T-cell (primary cell): ENCODE data around the gene KLB. TPM values are rescaled to one million over a fixed set of nuclear protein-coding genes. Genes with fewer than 3 reads are reported as not detected.
"Not testable (repeated sequence)": the region's sequence is repeated elsewhere in the genome, so short reads cannot be mapped to it uniquely, and the experiment has no call there.

Source experiments
- ATAC-seq, 4 experiments: fragments of 200-7000 bp in 3 of 4; fragments of 150-1000 bp in 1 of 4; cut with Tn5 transposase; replicated peaks in 1 of 4; 1 replicate in 3 of 4; 2 replicates in 1 of 4; pipeline ENCODE4 v1.10.0; 2021; ENCODE audit warnings: moderate library complexity in 3 of 4, mild to moderate bottlenecking in 2 of 4, moderate number of reproducible peaks in 1 of 4
- CTCF ChIA-PET, 2 donors: fragments of 300-600 bp; sonication (Branson Sonifier 250); formaldehyde crosslinking; loops; one replicate each; lab custom pipeline; 2022; ENCODE audit warnings: antibody characterized with exemption in 2 of 2; lab: Charles Lee
- POLR2A ChIA-PET, 2 donors: fragments of 300-600 bp; sonication (Branson Sonifier 250); formaldehyde crosslinking; loops; one replicate each; lab custom pipeline; 2022; ENCODE audit warnings: antibody characterized with exemption in 2 of 2; lab: Charles Lee
- DNase-seq, 35 experiments: peaks; one replicate each; pipeline versions ENCODE4 v3.0.0 to v3.0.0-alpha.2; 2013 to 2023
- H3K27ac ChIP-seq: one replicate; pipeline ENCODE4 v1.5.1; 2013; ENCODE audit warnings: low read length
- H3K27me3 ChIP-seq, 2 experiments: replicated peaks in 1 of 2; 1 replicate in 1 of 2; 2 replicates in 1 of 2; pipeline versions ENCODE4 v1.6.1 to v1.7.0; 2013; ENCODE audit warnings: low read length in 1 of 2, mixed read lengths in 1 of 2; ENCODE audit not compliant: control insufficient read depth in 2 of 2, insufficient read depth in 2 of 2; ENCODE audit errors: extremely low read depth in 1 of 2
- H3K36me3 ChIP-seq, 2 donors: 1 replicate in 1 of 2; 2 replicates in 1 of 2; pipeline versions ENCODE4 v1.6.1 to v1.7.0; 2013; ENCODE audit warnings: low read length in 1 of 2; ENCODE audit not compliant: control insufficient read depth in 2 of 2, insufficient read depth in 1 of 2; ENCODE audit errors: extremely low read depth in 1 of 2
- H3K4me1 ChIP-seq, 2 experiments: 1 replicate in 1 of 2; 2 replicates in 1 of 2; pipeline versions ENCODE4 v1.6.1 to v1.7.0; 2013; ENCODE audit warnings: low read length in 2 of 2, mixed read lengths in 1 of 2; ENCODE audit not compliant: insufficient read depth in 2 of 2, control insufficient read depth in 1 of 2; ENCODE audit errors: extremely low read depth in 1 of 2
- H3K4me3 ChIP-seq, 2 donors: 1 replicate in 1 of 2; 2 replicates in 1 of 2; pipeline versions ENCODE4 v1.5.1 to v1.7.0; 2013; ENCODE audit warnings: mild to moderate bottlenecking in 2 of 2, low read length in 1 of 2, moderate library complexity in 1 of 2; ENCODE audit not compliant: control insufficient read depth in 1 of 2; ENCODE audit errors: extremely low read depth in 1 of 2
- H3K9me3 ChIP-seq: 2 replicates; pipeline ENCODE4 v1.7.0; 2013
- H3K27ac Mint-ChIP-seq, 2 donors: one replicate each; pipeline ENCODE4 v1.8.0; 2020 to 2021; ENCODE audit warnings: mild to moderate bottlenecking in 2 of 2, mixed read lengths in 2 of 2
- H3K27me3 Mint-ChIP-seq, 2 donors: one replicate each; pipeline ENCODE4 v1.8.0; 2021 to 2022; ENCODE audit warnings: mixed read lengths in 2 of 2
- H3K36me3 Mint-ChIP-seq: one replicate; pipeline ENCODE4 v1.8.0; 2021; ENCODE audit warnings: mixed read lengths
- H3K4me1 Mint-ChIP-seq, 3 donors: one replicate each; pipeline ENCODE4 v1.8.0; 2020 to 2022; ENCODE audit warnings: mixed read lengths in 3 of 3, mild to moderate bottlenecking in 1 of 3
- H3K4me3 Mint-ChIP-seq, 3 donors: one replicate each; pipeline ENCODE4 v1.8.0; 2020 to 2022; ENCODE audit warnings: mild to moderate bottlenecking in 3 of 3, mixed read lengths in 3 of 3, moderate library complexity in 3 of 3
- H3K9me3 Mint-ChIP-seq, 3 donors: one replicate each; pipeline ENCODE4 v1.8.0; 2020 to 2022; ENCODE audit warnings: mixed read lengths in 3 of 3
- WGBS: methylation state at CpG from one replicate; pipeline ENCODE4 v1.1.5; 2013; ENCODE audit warnings: missing lambda C conversion rate; ENCODE audit not compliant: insufficient coverage; 5-methylcytosine and 5-hydroxymethylcytosine counted together
- total RNA-seq, 35 experiments: library from RNA in 6 of 35; stranded (reverse) in 6 of 35; fragments of 120-200 nt in 1 of 35; gene quantifications; one replicate each; pipeline versions ENCODE4 v1.2.1 to v1.2.4 and lab custom pipeline; 2013 to 2026

The KLB gene
- total RNA-seq, 5 donors from 2014 or later (not counting 1 experiment from before 2014, with no cell fraction given): 0.06 TPM; not detected in 4

GRCh38 chr4:39365360-39365759 lies 41.4 kb upstream of the KLB start:
- Mint-ChIP-seq H3K36me3 (peaks cover 3% of the 10 kb centered on the region), H3K27ac (peak overlapping the region; percentile 86), H3K4me3 (peak overlapping the region; percentile 90 to 95 (median 91)), H3K4me1 (peaks cover 43 to 50% (median 47%) of the 10 kb centered on the region in 3 donors), H3K9me3 (peaks cover 0 to under 1% (median 0%) of the 10 kb centered on the region in 3 donors), H3K27me3 (no peaks in the 10 kb centered on the region)
- POLR2A ChIA-PET: interaction anchor here (0.5 to 3.1 kb wide), 5 partner anchors 12 to 183 kb away, joined by 4 to 15 read pairs (median 8); no protein-coding TSS in a partner anchor
- no CpG with 5 or more reads among the region's 7 CpGs for WGBS
- CTCF ChIA-PET: interaction anchor here (0.5 to 2.0 kb wide), 8 partner anchors 9 to 688 kb away, joined by 3 to 14 read pairs (median 3); no protein-coding TSS in a partner anchor
- DNase-seq (peak in 1 of 35 experiments; percentile 12), ATAC-seq (no peak)
- Histone ChIP-seq H3K9me3 (no peaks in the 10 kb centered on the region), H3K27me3 (no peaks in the 10 kb centered on the region), H3K4me3 (peak overlapping the region; percentile 85 to 97), H3K4me1 (peaks cover 22 to 23% of the 10 kb centered on the region in 2 experiments), H3K27ac (peak overlapping the region; percentile 69), H3K36me3 (peaks cover 0 to 3% of the 10 kb centered on the region in 2 donors)

GRCh38 chr4:39365830-39366771 lies 40.6 kb upstream of the KLB start, which contains the start of gene RFC1:
RFC1 (minus strand) TSS chr4:39366362; CDS start chr4:39366241, 121 bp downstream.
- ATAC-seq (peak; percentile 94 to 99 (median 98)), DNase-seq (peak; percentile 82 to 98 (median 92))
- H3K4me1 ChIP-seq: peaks cover 22 to 23% of the 10 kb centered on the region in 2 experiments
- ChIA-PET CTCF (interaction anchor here (0.6 to 2.0 kb wide), 5 partner anchors 10 to 125 kb away, joined by 3 to 12 read pairs (median 6); no protein-coding TSS in a partner anchor), POLR2A (interaction anchor here (0.6 to 3.1 kb wide), 8 partner anchors 10 to 91 kb away, joined by 3 to 15 read pairs (median 5); no protein-coding TSS in a partner anchor)
- peaks cover 5% of the 10 kb centered on the region for H3K36me3 Mint-ChIP-seq
- H3K27ac ChIP-seq: peak within 1 kb of the TSS; percentile 69
- 0% methylated on average over 42 of the region's 60 CpGs for WGBS
- H3K27me3 ChIP-seq: no peaks in the 10 kb centered on the region
- peaks cover 0 to 6% (median 0%) of the 10 kb centered on the region in 3 donors for H3K9me3 Mint-ChIP-seq
- peak within 1 kb of the TSS; percentile 85 to 97 for H3K4me3 ChIP-seq
- peak within 1 kb of the TSS; percentile 86 for H3K27ac Mint-ChIP-seq
- peak within 1 kb of the TSS; percentile 90 to 95 (median 91) for H3K4me3 Mint-ChIP-seq
- H3K36me3 ChIP-seq: no peaks in the 10 kb centered on the region
- no peaks in the 10 kb centered on the region for H3K27me3 Mint-ChIP-seq
- H3K9me3 ChIP-seq: no peaks in the 10 kb centered on the region
- peaks cover 43 to 50% (median 47%) of the 10 kb centered on the region in 3 donors for H3K4me1 Mint-ChIP-seq

GRCh38 chr4:39367166-39367565 lies 39.6 kb upstream of the KLB start:
- Histone ChIP-seq H3K27ac (no peak overlapping the region), H3K27me3 (no peaks in the 10 kb centered on the region), H3K4me3 (no peak overlapping the region), H3K4me1 (peaks cover 22 to 23% of the 10 kb centered on the region in 2 experiments), H3K9me3 (no peaks in the 10 kb centered on the region), H3K36me3 (no peaks in the 10 kb centered on the region)
- no peak for ATAC-seq
- POLR2A ChIA-PET: interaction anchor here (1.0 to 3.1 kb wide), 3 partner anchors 12 to 14 kb away, joined by 4 to 15 read pairs (median 5); no protein-coding TSS in a partner anchor
- Mint-ChIP-seq H3K9me3 (peaks cover 0 to 13% (median 1%) of the 10 kb centered on the region in 3 donors), H3K4me1 (peaks cover 37 to 41% (median 40%) of the 10 kb centered on the region in 3 donors), H3K27me3 (no peaks in the 10 kb centered on the region), H3K36me3 (peaks cover 2% of the 10 kb centered on the region), H3K4me3 (peak overlapping the region; percentile 43 to 95 (median 91)), H3K27ac (peak overlapping the region in 1 of 2 donors; percentile 13)
- CTCF ChIA-PET: interaction anchor here in 1 of 2 donors (1.4 kb wide), 1 partner anchor 13 kb away, joined by 12 read pairs; no protein-coding TSS in a partner anchor
- DNase-seq: no peak
- 97% methylated on average over 5 of the region's 6 CpGs for WGBS

GRCh38 chr4:39369301-39369700 lies 37.4 kb upstream of the KLB start:
- no peaks in the 10 kb centered on the region for H3K9me3 ChIP-seq
- H3K4me1 ChIP-seq: peaks cover 12 to 15% of the 10 kb centered on the region in 2 experiments
- Mint-ChIP-seq H3K27me3 (no peaks in the 10 kb centered on the region), H3K36me3 (peaks cover 2% of the 10 kb centered on the region), H3K9me3 (peaks cover 0 to 14% (median 3%) of the 10 kb centered on the region in 3 donors), H3K4me3 (no peak overlapping the region), H3K27ac (no peak overlapping the region), H3K4me1 (peaks cover 18 to 25% (median 20%) of the 10 kb centered on the region in 3 donors)
- no peak for DNase-seq
- ChIA-PET CTCF (interaction anchor here in 1 of 2 donors (0.7 kb wide), 1 partner anchor 265 kb away, joined by 3 read pairs; no protein-coding TSS in a partner anchor), POLR2A (interaction anchor here in 1 of 2 donors (0.6 kb wide), 1 partner anchor 104 kb away, joined by 4 read pairs; no protein-coding TSS in a partner anchor)
- no peak overlapping the region for H3K4me3 ChIP-seq
- no peak for ATAC-seq
- H3K36me3 ChIP-seq: no peaks in the 10 kb centered on the region
- no peaks in the 10 kb centered on the region for H3K27me3 ChIP-seq
- no peak overlapping the region for H3K27ac ChIP-seq
- no CpG with 5 or more reads among the region's 4 CpGs for WGBS

- H3K4me1 ChIP-seq, DNase-seq, H3K4me1 Mint-ChIP-seq, H3K4me3 ChIP-seq, CTCF ChIA-PET, POLR2A ChIA-PET, H3K36me3 ChIP-seq, H3K27me3 ChIP-seq, H3K27ac ChIP-seq, H3K36me3 Mint-ChIP-seq, ATAC-seq, H3K27me3 Mint-ChIP-seq, H3K9me3 ChIP-seq, H3K4me3 Mint-ChIP-seq, H3K27ac Mint-ChIP-seq: not testable (repeated sequence)
- peaks cover 0 to 14% (median 3%) of the 10 kb centered on the region in 3 donors for H3K9me3 Mint-ChIP-seq
- WGBS: 71% methylated on average over 3 of the region's 6 CpGs
Measured at GRCh38 chr4:39371209-39371608, 35.5 kb upstream of the KLB start.

- ChIA-PET POLR2A (interaction anchor here in 1 of 2 donors (0.7 kb wide), 1 partner anchor 13 kb away, joined by 3 read pairs; no protein-coding TSS in a partner anchor), CTCF (no interaction called here)
Measured at GRCh38 chr4:39375478-39375877, 31.3 kb upstream of the KLB start.

More at GRCh38 chr4:39375478-39375877, 31.3 kb upstream of the KLB start:
- whole genome bisulfite sequencing: 93% methylated on average over 3 of the region's 4 CpGs
- Histone ChIP-seq H3K4me3 (no peak overlapping the region), H3K27me3 (no peaks in the 10 kb centered on the region), H3K4me1 (no peaks in the 10 kb centered on the region), H3K36me3 (no peaks in the 10 kb centered on the region), H3K9me3 (no peaks in the 10 kb centered on the region), H3K27ac (no peak overlapping the region)
- Mint-ChIP-seq H3K9me3 (peaks cover 2 to 26% (median 9%) of the 10 kb centered on the region in 3 donors), H3K4me1 (no peaks in the 10 kb centered on the region), H3K4me3 (no peak overlapping the region), H3K36me3 (peaks cover 2% of the 10 kb centered on the region), H3K27me3 (peaks cover 10% of the 10 kb centered on the region in 2 donors), H3K27ac (no peak overlapping the region)
- no peak for DNase-seq
- ATAC-seq: no peak
